Myocyte (in vitro differentiated cells): ENCODE results near the gene ACRV1. TPM values are rescaled to one million over a fixed set of nuclear protein-coding genes. Genes with fewer than 3 reads are reported as not detected.

Source experiments
- DNase-seq: peaks from one replicate; pipeline ENCODE4 v3.0.0-alpha.2; 2012; ENCODE audit warnings: low read depth
- total RNA-seq: library from RNA; depleted of rRNA; stranded (reverse); fragments of >200 nt; gene quantifications from 2 replicates; pipeline ENCODE4 v1.2.3, GENCODE V29; 2014

Gene ACRV1
- total RNA-seq, 1 donor from 2014 or later, result not detected

GRCh38 chr11:125662689-125663088, 18.0 kb downstream of the ACRV1 start:
- DNase-seq, result no peak

GRCh38 chr11:125649465-125650166, 31.0 kb downstream of the ACRV1 start:
- DNase-seq, result no peak

GRCh38 chr11:125645871-125646270, 34.8 kb downstream of the ACRV1 start:
- DNase-seq, result no peak

- no peak for DNase-seq
These were observed 42.3 kb downstream of the ACRV1 start for GRCh38 chr11:125638315-125638714.

- no peak for DNase-seq
These were observed 42.8 kb downstream of the ACRV1 start for GRCh38 chr11:125637840-125638239.

- DNase-seq, result no peak
These were observed 53.3 kb downstream of the ACRV1 start for GRCh38 chr11:125627236-125627910.

GRCh38 chr11:125626288-125626950, 54.2 kb downstream of the ACRV1 start:
- DNase-seq, result peak; percentile 69

- DNase-seq, result peak; percentile 91
These were observed 54.9 kb downstream of the ACRV1 start for GRCh38 chr11:125625630-125626287.

- DNase-seq, result no peak
These were observed 55.4 kb downstream of the ACRV1 start for GRCh38 chr11:125625225-125625629.

GRCh38 chr11:125624756-125625213, 55.9 kb downstream of the ACRV1 start, which contains the start of gene CHEK1:
Gene CHEK1, plus strand, starts transcription at chr11:125625163. Its CDS starts 1,606 bp downstream, at chr11:125626769.
- no peak for DNase-seq

GRCh38 chr11:125623064-125623463, 57.6 kb downstream of the ACRV1 start:
- DNase-seq, result no peak

GRCh38 chr11:125621995-125622394, 58.7 kb downstream of the ACRV1 start:
- DNase-seq, result peak; percentile 2

Other genes with a start within 250 kb of the ACRV1 start
- 0.51 and 4.4 TPM in 2 replicates for gene FEZ1, start 184.6 kb downstream of the ACRV1 start, total RNA-seq
- gene EI24, start 111.4 kb downstream of the ACRV1 start, total RNA-seq, result 90.2 and 94.6 TPM in 2 replicates
- 133 and 181 TPM in 2 replicates for gene STT3A, start 88.0 kb downstream of the ACRV1 start, total RNA-seq
- gene CHEK1, start 55.7 kb downstream of the ACRV1 start, total RNA-seq, result 7.4 and 8.9 TPM in 2 replicates
- not detected in 2 replicates for gene PATE1, start 65.4 kb upstream of the ACRV1 start, total RNA-seq
- not detected in 2 replicates for gene PATE2, start 98.0 kb upstream of the ACRV1 start, total RNA-seq
- gene PATE3, start 107.3 kb upstream of the ACRV1 start, total RNA-seq, result not detected in 2 replicates
- gene PATE4, start 152.5 kb upstream of the ACRV1 start, total RNA-seq, result not detected in 2 replicates
- gene HYLS1, start 206.8 kb upstream of the ACRV1 start, total RNA-seq, result 6.2 and 6.3 TPM in 2 replicates
- gene PUS3, start 222.4 kb upstream of the ACRV1 start, total RNA-seq, result 13.0 and 20.8 TPM in 2 replicates
- gene DDX25, start 223.7 kb upstream of the ACRV1 start, total RNA-seq, result not detected in 2 replicates